Liver (tissue), 9 donors: ENCODE results near the gene AGBL4. TPM values are rescaled to one million over a fixed set of nuclear protein-coding genes. Genes with fewer than 3 reads are reported as not detected.

Experiments used
- DNase-seq: peaks from one replicate; pipeline ENCODE4 v3.0.0-alpha.2; 2017; ENCODE audit warnings: low spot score
- H3K27ac ChIP-seq, 2 donors: one replicate each; pipeline ENCODE4 v1.7.0; 2013; ENCODE audit warnings: inconsistent platforms in 2 of 2, low read length in 2 of 2, control low read depth in 1 of 2, low read depth in 1 of 2, mild to moderate bottlenecking in 1 of 2
- H3K27me3 ChIP-seq, 4 donors: one replicate each; pipeline versions ENCODE4 v1.6.1 to v1.7.0; 2013; ENCODE audit warnings: low read length in 3 of 4, inconsistent platforms in 1 of 4, mild to moderate bottlenecking in 1 of 4, moderate library complexity in 1 of 4; ENCODE audit not compliant: control insufficient read depth in 4 of 4, insufficient read depth in 4 of 4
- H3K36me3 ChIP-seq, 4 donors: one replicate each; pipeline versions ENCODE4 v1.6.1 to v1.7.0; 2013; ENCODE audit warnings: low read length in 3 of 4, mild to moderate bottlenecking in 3 of 4, low read depth in 1 of 4, moderate library complexity in 1 of 4; ENCODE audit not compliant: control insufficient read depth in 4 of 4, insufficient read depth in 3 of 4
- H3K4me1 ChIP-seq, 4 donors: one replicate each; pipeline versions ENCODE4 v1.6.1 to v1.7.0; 2013; ENCODE audit warnings: low read length in 3 of 4, mild to moderate bottlenecking in 3 of 4, moderate library complexity in 1 of 4; ENCODE audit not compliant: control insufficient read depth in 4 of 4, insufficient read depth in 4 of 4
- H3K4me3 ChIP-seq, 3 donors: one replicate each; pipeline versions ENCODE4 v1.6.1 to v1.7.0; 2013; ENCODE audit warnings: low read length in 3 of 3, control low read depth in 1 of 3, low read depth in 1 of 3, mild to moderate bottlenecking in 1 of 3
- H3K9ac ChIP-seq, 2 donors: one replicate each; pipeline ENCODE4 v1.7.0; 2013; ENCODE audit warnings: low read length in 2 of 2, mild to moderate bottlenecking in 2 of 2, moderate library complexity in 2 of 2, control low read depth in 1 of 2, low read depth in 1 of 2
- H3K9me3 ChIP-seq, 4 donors: one replicate each; pipeline versions ENCODE4 v1.6.1 to v1.7.0; 2013; ENCODE audit warnings: low read length in 3 of 4; ENCODE audit not compliant: control insufficient read depth in 4 of 4
- ATF3 ChIP-seq: IDR thresholded peaks from 2 replicates; pipeline ENCODE4 v1.6.1; 2016; ENCODE audit warnings: antibody characterized with exemption
- CTCF ChIP-seq: fragments of 150-350 bp; IDR thresholded peaks from 2 replicates; pipeline ENCODE4 v1.5.1; 2017; ENCODE audit warnings: improper control_type of control experiment, low read depth, low read length; ENCODE audit not compliant: missing input control
- EGR1 ChIP-seq, 2 donors: IDR thresholded peaks; 2 replicates each; pipeline ENCODE4 v1.6.1; 2016 to 2018; ENCODE audit warnings: antibody characterized with exemption in 2 of 2, low read depth in 2 of 2
- FOXA1 ChIP-seq: IDR thresholded peaks from 2 replicates; pipeline ENCODE4 v1.6.1; 2016; ENCODE audit warnings: antibody characterized with exemption
- GABPA ChIP-seq, 2 donors: IDR thresholded peaks in 1 of 2; conservative IDR thresholded peaks in 1 of 2; 2 replicates each; pipeline ENCODE4 v1.6.1; 2016; ENCODE audit warnings: antibody characterized with exemption in 2 of 2, mild to moderate bottlenecking in 1 of 2, moderate library complexity in 1 of 2
- HNF4A ChIP-seq, 2 donors: conservative IDR thresholded peaks; 2 replicates each; pipeline ENCODE4 v1.6.1; 2016; ENCODE audit warnings: antibody characterized with exemption in 2 of 2, mild to moderate bottlenecking in 2 of 2
- JUND ChIP-seq, 2 donors: IDR thresholded peaks; 2 replicates each; pipeline ENCODE4 v1.6.1; 2016; ENCODE audit warnings: antibody characterized with exemption in 2 of 2
- MAX ChIP-seq: IDR thresholded peaks from 2 replicates; pipeline ENCODE4 v1.6.1; 2016; ENCODE audit warnings: antibody characterized with exemption
- NR2F2 ChIP-seq: IDR thresholded peaks from 2 replicates; pipeline ENCODE4 v1.6.1; 2016; ENCODE audit warnings: antibody characterized with exemption
- RAD21 ChIP-seq, 2 donors: IDR thresholded peaks; 2 replicates each; pipeline ENCODE4 v1.6.1; 2016; ENCODE audit warnings: antibody characterized with exemption in 2 of 2, mild to moderate bottlenecking in 2 of 2
- REST ChIP-seq: IDR thresholded peaks from 2 replicates; pipeline ENCODE4 v1.6.1; 2016; ENCODE audit warnings: antibody characterized with exemption, mild to moderate bottlenecking
- RXRA ChIP-seq, 2 donors: IDR thresholded peaks; 2 replicates each; pipeline ENCODE4 v1.6.1; 2017 to 2018; ENCODE audit warnings: antibody characterized with exemption in 2 of 2, mild to moderate bottlenecking in 1 of 2
- SP1 ChIP-seq: IDR thresholded peaks from 2 replicates; pipeline ENCODE4 v1.6.1; 2018; ENCODE audit warnings: antibody characterized with exemption, mild to moderate bottlenecking
- TAF1 ChIP-seq: conservative IDR thresholded peaks from 2 replicates; pipeline ENCODE4 v1.6.1; 2016; ENCODE audit warnings: antibody characterized with exemption, mild to moderate bottlenecking
- YY1 ChIP-seq: IDR thresholded peaks from 2 replicates; pipeline ENCODE4 v1.6.1; 2016; ENCODE audit warnings: antibody characterized with exemption, mild to moderate bottlenecking
- ZBTB33 ChIP-seq: IDR thresholded peaks from 2 replicates; pipeline ENCODE4 v1.6.1; 2016; ENCODE audit warnings: antibody characterized with exemption
- WGBS: extraction: QIAGEN DNeasy Blood & Tissue Kit; methylation state at CpG from one replicate; pipeline ENCODE4 v1.1.7; 2013; 5-methylcytosine and 5-hydroxymethylcytosine counted together
- polyA plus RNA-seq, 2 donors: library from polyadenylated mRNA; stranded (reverse) in 1 of 2; unstranded in 1 of 2; fragments of 200-250 nt in 1 of 2; fragments of >200 nt in 1 of 2; fragmentation: Nextera tagmentation in 1 of 2; extraction: Ambion mirVana in 1 of 2; gene quantifications; one replicate each; pipeline versions ENCODE4 v1.2.1 to v1.2.3, GENCODE V29; 2013 to 2015
- total RNA-seq, 2 donors: library from RNA; depleted of rRNA; stranded (reverse); fragments of >200 nt; gene quantifications; one replicate each; pipeline ENCODE4 v1.2.3, GENCODE V29; 2014
- donor health status: healthy.
- donor health status: healthy.
- donor health status: healthy.
- donor health status: healthy.
- donor health status: healthy.

AGBL4 gene
- total and polyA plus RNA-seq, 4 donors, result 0.75 to 0.76 TPM; not detected in 2

- no peak overlapping the region for H3K27ac ChIP-seq
- 72% methylated on average over 3 of the region's 3 CpGs for WGBS
- TF ChIP-seq RAD21 (IDR thresholded peaks at IDR 0.05) (no peak), NR2F2 (no peak), TAF1 (no peak), ZBTB33 (no peak), HNF4A (conservative IDR thresholded peaks at IDR 0.05) (no peak), MAX (no peak), REST (no peak), YY1 (no peak)
- H3K4me1 ChIP-seq, result no peaks in the 10 kb centered on the region
- H3K9ac ChIP-seq, result no peak overlapping the region
- H3K27me3 ChIP-seq, result no peaks in the 10 kb centered on the region
- no peaks in the 10 kb centered on the region for H3K36me3 ChIP-seq
- no peaks in the 10 kb centered on the region for H3K9me3 ChIP-seq
- no peak overlapping the region for H3K4me3 ChIP-seq
- no peak for DNase-seq
These were observed 1412.9 kb downstream of the AGBL4 start for GRCh38 chr1:48610628-48611542.

GRCh38 chr1:48608882-48609281 is 1414.9 kb downstream of the AGBL4 start:
- Histone ChIP-seq H3K4me1 (no peaks in the 10 kb centered on the region), H3K9me3 (no peaks in the 10 kb centered on the region), H3K36me3 (no peaks in the 10 kb centered on the region), H3K9ac (no peak overlapping the region), H3K4me3 (no peak overlapping the region), H3K27me3 (no peaks in the 10 kb centered on the region), H3K27ac (no peak overlapping the region)
- no peak for DNase-seq
- TF ChIP-seq RAD21 (IDR thresholded peaks at IDR 0.05) (no peak), CTCF (no peak), SP1 (no peak), FOXA1 (no peak), RXRA (IDR thresholded peaks at IDR 0.05) (no peak), EGR1 (IDR thresholded peaks at IDR 0.05; ENCODE audit: low read depth in 2 of 2) (no peak), NR2F2 (no peak), GABPA (IDR thresholded peaks at IDR 0.05 in 1 of 2, conservative IDR thresholded peaks at IDR 0.05 in 1 of 2) (no peak), REST (no peak), ATF3 (no peak), MAX (no peak), YY1 (no peak), HNF4A (conservative IDR thresholded peaks at IDR 0.05) (no peak), JUND (IDR thresholded peaks at IDR 0.05) (no peak)
- 88% methylated on average over 4 of the region's 4 CpGs for WGBS
